NB4 (cell line): ENCODE results near the gene NR4A2.

Experiments
- DNase-seq: peaks from one replicate; pipeline ENCODE4 v3.0.0; 2010; ENCODE audit warnings: low read depth
- H3K4me3 ChIP-seq: one replicate; pipeline ENCODE4 v1.5.1; 2011; ENCODE audit warnings: mild to moderate bottlenecking, low read depth, low read length, moderate library complexity
- CTCF ChIP-seq: IDR thresholded peaks from one replicate; pipeline ENCODE4 v1.5.1; 2012; ENCODE audit warnings: low read depth, low read length
- MAX ChIP-seq: IDR thresholded peaks from 2 replicates; pipeline ENCODE4 v1.6.1; 2011; ENCODE audit warnings: low read depth, low read length
- MYC ChIP-seq: IDR thresholded peaks from 2 replicates; pipeline ENCODE4 v1.6.1; 2011; ENCODE audit warnings: low read depth, low read length
- POLR2A ChIP-seq: IDR thresholded peaks from 2 replicates; pipeline ENCODE4 v1.6.1; 2011; ENCODE audit warnings: mild to moderate bottlenecking; ENCODE audit not compliant: insufficient read length; ENCODE audit errors: extremely low read depth

Gene NR4A2

GRCh38 chr2:156347431-156347830 lies 14.9 kb upstream of the NR4A2 start:
- H3K4me3 ChIP-seq: no peak overlapping the region
- DNase-seq: no peak
- TF ChIP-seq MAX (no peak), MYC (no peak), POLR2A (no peak), CTCF (no peak)

- TF ChIP-seq MAX (no peak), CTCF (no peak), MYC (no peak), POLR2A (no peak)
- DNase-seq: no peak
- H3K4me3 ChIP-seq: no peak overlapping the region
Measured at GRCh38 chr2:156346731-156347130, 14.2 kb upstream of the NR4A2 start.

GRCh38 chr2:156345582-156345981 lies 13.1 kb upstream of the NR4A2 start:
- H3K4me3 ChIP-seq: no peak overlapping the region
- DNase-seq: no peak
- TF ChIP-seq CTCF: no peak
- no peak for TF ChIP-seq POLR2A
- no peak for TF ChIP-seq MYC

- no peak overlapping the region for H3K4me3 ChIP-seq
- no peak for DNase-seq
- TF ChIP-seq MYC (no peak), POLR2A (no peak), MAX (no peak), CTCF (no peak)
Measured at GRCh38 chr2:156343940-156344301, 11.4 kb upstream of the NR4A2 start.

- H3K4me3 ChIP-seq: peak overlapping the region; percentile 63
- TF ChIP-seq CTCF: no peak
- no peak for TF ChIP-seq MAX
- DNase-seq: no peak
Measured at GRCh38 chr2:156343096-156343939, 10.8 kb upstream of the NR4A2 start.
